PFSK-1 (cell line): ENCODE results near the gene CD22.

ENCODE experiments used
- POLR2AphosphoS5 ChIP-seq: IDR thresholded peaks from 2 replicates; pipeline ENCODE4 v1.6.1; 2012; ENCODE audit warnings: low read depth, mild to moderate bottlenecking, control low read depth, low read length, moderate library complexity
- SIN3A ChIP-seq: IDR thresholded peaks from 2 replicates; pipeline ENCODE4 v1.6.1; 2012; ENCODE audit warnings: mild to moderate bottlenecking, low read length, moderate library complexity, borderline replicate concordance; ENCODE audit not compliant: insufficient read depth
- TAF1 ChIP-seq: IDR thresholded peaks from 2 replicates; pipeline ENCODE4 v1.6.1; 2012; ENCODE audit warnings: low read length, control low read depth, borderline replicate concordance; ENCODE audit not compliant: insufficient read depth

- no peak for TF ChIP-seq POLR2AphosphoS5
- TF ChIP-seq SIN3A, result no peak
- TF ChIP-seq TAF1, result no peak
Observed at GRCh38 chr19:35313587-35313986, 15.4 kb upstream of the CD22 start.
